LNCaP clone FGC (cell line): ENCODE data around the gene TGFB1I1.
"Not testable (repeated sequence)": the region's sequence is repeated elsewhere in the genome, so short reads cannot be mapped to it uniquely, and the experiment has no call there.

Experiments used
- DNase-seq: peaks from one replicate; pipeline ENCODE4 v3.0.0-alpha.2; 2011; ENCODE audit warnings: low read depth
- H3K4me3 ChIP-seq: 2 replicates; pipeline ENCODE4 v1.5.1; 2011; ENCODE audit warnings: mild to moderate bottlenecking, low read depth, low read length, control low read depth
- CTCF ChIP-seq: IDR thresholded peaks from 2 replicates; pipeline ENCODE4 v1.5.1; 2012; ENCODE audit warnings: mild to moderate bottlenecking; ENCODE audit not compliant: control insufficient read depth, insufficient read depth; ENCODE audit errors: extremely low read depth

TGFB1I1 gene

GRCh38 chr16:31429314-31429713, 42.6 kb upstream of the TGFB1I1 start:
- no peak overlapping the region for H3K4me3 ChIP-seq
- TF ChIP-seq CTCF, result no peak
- DNase-seq, result no peak

GRCh38 chr16:31429796-31430195, 42.2 kb upstream of the TGFB1I1 start:
- no peak for DNase-seq
- H3K4me3 ChIP-seq, result no peak overlapping the region
- TF ChIP-seq CTCF, result no peak

- H3K4me3 ChIP-seq, result no peak overlapping the region
- no peak for DNase-seq
- TF ChIP-seq CTCF, result no peak
Measured at GRCh38 chr16:31430380-31431052, 41.4 kb upstream of the TGFB1I1 start.

- DNase-seq, result no peak
- TF ChIP-seq CTCF, result no peak
- no peak overlapping the region for H3K4me3 ChIP-seq
Measured at GRCh38 chr16:31435341-31436220, 36.4 kb upstream of the TGFB1I1 start.

- no peak for DNase-seq
- no peak for TF ChIP-seq CTCF
- no peak overlapping the region for H3K4me3 ChIP-seq
Measured at GRCh38 chr16:31436221-31437045, 35.5 kb upstream of the TGFB1I1 start.

- no peak overlapping the region for H3K4me3 ChIP-seq
- no peak for TF ChIP-seq CTCF
- no peak for DNase-seq
Measured at GRCh38 chr16:31438414-31438813, 33.5 kb upstream of the TGFB1I1 start.

- not testable (repeated sequence) for H3K4me3 ChIP-seq, DNase-seq
Measured at GRCh38 chr16:31439023-31439422, 32.9 kb upstream of the TGFB1I1 start.
